Cardiac muscle cell (in vitro differentiated cells and primary cell): Measurements from ENCODE around the gene APEH. TPM values are rescaled to one million over a fixed set of nuclear protein-coding genes. Genes with fewer than 3 reads are reported as not detected.

ENCODE experiments used
- DNase-seq, 2 donors: peaks; one replicate each; pipeline versions ENCODE4 v3.0.0 to v3.0.0-alpha.2; 2010 to 2017; ENCODE audit warnings: low read depth in 1 of 2, low spot score in 1 of 2
- H3K27ac ChIP-seq: fragments of 200-600 bp; sonication (generic); 2 replicates; pipeline ENCODE4 v1.5.1; 2016
- H3K27me3 ChIP-seq: fragments of 200-600 bp; sonication (generic); 2 replicates; pipeline ENCODE4 v1.6.0; 2016; ENCODE audit warnings: control low read depth
- H3K36me3 ChIP-seq: fragments of 200-600 bp; sonication (generic); 2 replicates; pipeline ENCODE4 v1.5.1; 2016; ENCODE audit warnings: control low read depth
- H3K4me1 ChIP-seq: fragments of 200-600 bp; sonication (generic); 2 replicates; pipeline ENCODE4 v1.8.1; 2017; ENCODE audit warnings: low read depth, mild to moderate bottlenecking, mixed run types
- H3K4me3 ChIP-seq: fragments of 200-600 bp; sonication (generic); 2 replicates; pipeline ENCODE4 v1.5.1; 2016; ENCODE audit warnings: mild to moderate bottlenecking
- H3K9me3 ChIP-seq: fragments of 200-600 bp; sonication (generic); 2 replicates; pipeline ENCODE4 v1.5.1; 2017; ENCODE audit warnings: low read depth, mild to moderate bottlenecking, control low read depth
- CTCF ChIP-seq: IDR thresholded peaks from 2 replicates; pipeline ENCODE4 v1.5.1; 2012; ENCODE audit warnings: low read depth, mild to moderate bottlenecking, low read length
- polyA plus RNA-seq: library from polyadenylated mRNA; unstranded; fragments of >200 nt; fragmentation: Nextera tagmentation; extraction: Ambion mirVana; gene quantifications from 2 replicates; pipeline ENCODE4 v1.2.1, GENCODE V29; 2016
- total RNA-seq: library from RNA; depleted of rRNA; stranded (reverse); fragments of >200 nt; gene quantifications from 2 replicates; pipeline ENCODE4 v1.2.3, GENCODE V29; 2016

APEH gene
- total and polyA plus RNA-seq, 2 experiments from 2014 or later: 165 to 216 TPM

DNA sequence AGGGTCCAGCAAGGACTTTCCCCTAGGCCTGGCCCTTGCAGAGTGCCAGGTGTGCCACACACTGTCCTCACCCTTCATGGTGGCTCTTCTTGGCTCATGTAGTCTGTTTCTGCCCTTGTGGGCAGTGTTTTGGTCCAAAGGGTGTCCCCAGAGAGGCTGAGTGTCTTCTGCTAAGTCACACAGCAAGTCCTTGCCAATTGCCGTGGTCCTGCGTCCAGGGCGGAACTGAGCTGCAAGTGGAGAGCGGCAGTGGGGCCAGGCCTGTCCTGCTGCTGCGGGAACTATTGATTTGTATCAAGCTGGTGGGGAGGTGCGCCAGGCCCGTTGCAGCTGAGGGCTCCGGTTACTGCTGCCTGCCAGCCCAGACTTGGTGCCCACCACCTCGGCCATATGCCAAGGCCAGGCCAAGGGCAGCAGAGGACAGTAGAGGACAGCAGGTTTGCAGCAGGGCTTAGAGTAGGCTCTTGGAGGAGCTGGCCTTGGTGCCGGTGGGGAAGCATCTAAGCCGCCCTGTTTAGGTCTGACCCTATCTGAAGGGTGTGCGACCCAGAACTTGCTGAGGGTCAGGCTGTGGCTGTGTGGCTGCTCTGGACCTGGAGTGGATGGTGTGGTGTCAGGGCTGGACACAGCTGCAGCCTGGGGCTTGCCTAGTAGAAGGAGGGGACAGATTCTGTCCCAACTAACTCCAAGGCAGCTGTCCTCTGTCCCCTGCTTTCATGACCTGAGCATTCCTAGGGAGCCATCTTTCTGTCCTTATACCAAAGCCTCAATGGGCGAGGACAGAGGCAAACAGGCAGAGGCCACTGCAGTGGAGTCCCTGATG, 40.8 kb downstream of the APEH start:
- TF ChIP-seq CTCF: no peak
- no peak for DNase-seq

GRCh38 chr3:49715611-49716121, 41.5 kb downstream of the APEH start:
- H3K4me3 ChIP-seq: no peak overlapping the region
- no peak for DNase-seq
- H3K4me1 ChIP-seq: no peaks in the 10 kb centered on the region
- H3K27ac ChIP-seq: no peak overlapping the region
- no peaks in the 10 kb centered on the region for H3K9me3 ChIP-seq
- H3K27me3 ChIP-seq: no peaks in the 10 kb centered on the region
- no peak for TF ChIP-seq CTCF
- H3K36me3 ChIP-seq: no peaks in the 10 kb centered on the region

More for the DNA sequence above, 40.8 kb downstream of the APEH start:
- no peaks in the 10 kb centered on the region for H3K9me3 ChIP-seq
- no peak overlapping the region for H3K27ac ChIP-seq
- H3K4me1 ChIP-seq: no peaks in the 10 kb centered on the region
- no peak overlapping the region for H3K4me3 ChIP-seq
- H3K27me3 ChIP-seq: no peaks in the 10 kb centered on the region
- no peaks in the 10 kb centered on the region for H3K36me3 ChIP-seq

GRCh38 chr3:49716169-49716568, 42.0 kb downstream of the APEH start:
- TF ChIP-seq CTCF: no peak
- Histone ChIP-seq H3K27ac (no peak overlapping the region), H3K4me3 (no peak overlapping the region), H3K36me3 (no peaks in the 10 kb centered on the region), H3K4me1 (no peaks in the 10 kb centered on the region), H3K9me3 (no peaks in the 10 kb centered on the region), H3K27me3 (no peaks in the 10 kb centered on the region)
- DNase-seq: no peak

- DNase-seq: no peak
- Histone ChIP-seq H3K27me3 (no peaks in the 10 kb centered on the region), H3K4me3 (no peak overlapping the region), H3K9me3 (no peaks in the 10 kb centered on the region), H3K27ac (no peak overlapping the region), H3K4me1 (no peaks in the 10 kb centered on the region), H3K36me3 (peaks cover 4% of the 10 kb centered on the region)
- no peak for TF ChIP-seq CTCF
Observed at GRCh38 chr3:49716691-49717210, 42.6 kb downstream of the APEH start.

DNA sequence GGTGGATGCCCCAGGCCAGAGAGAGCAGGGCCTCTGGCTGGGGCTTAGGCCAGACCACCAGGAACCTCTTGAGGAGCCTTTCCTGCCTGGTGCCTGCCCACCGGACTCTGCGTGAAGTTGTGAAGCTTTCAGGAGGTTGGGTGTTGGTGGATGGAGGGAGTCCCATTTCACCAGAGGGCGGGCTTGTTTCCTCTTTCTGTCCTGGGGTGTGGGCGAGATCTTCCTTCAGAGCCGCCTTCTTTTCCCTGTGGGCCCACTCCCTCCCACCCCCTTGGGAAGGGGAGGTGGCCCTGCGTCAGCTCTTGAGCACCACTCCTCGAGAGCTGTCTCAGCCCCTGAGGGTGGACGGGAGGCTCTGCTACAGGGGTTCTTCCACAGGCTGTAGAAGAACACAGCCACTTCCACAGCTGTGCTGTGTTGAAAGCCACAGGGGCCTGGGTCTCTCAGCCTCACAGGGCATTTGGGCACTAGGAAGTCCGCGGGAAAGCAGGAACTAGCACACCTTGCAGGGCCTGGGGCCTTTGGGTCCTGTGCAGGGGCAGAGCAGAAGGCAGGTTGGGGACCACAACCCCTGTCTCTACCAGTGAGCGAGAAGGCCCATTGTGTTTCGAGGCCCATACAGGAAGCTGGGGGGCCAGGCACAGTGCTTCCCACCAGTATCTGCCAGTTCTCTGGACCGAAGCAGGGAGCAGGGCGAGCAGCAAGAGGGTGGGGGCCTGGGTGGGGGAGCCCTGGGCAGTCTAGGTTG, 43.2 kb downstream of the APEH start:
- no peak for TF ChIP-seq CTCF
- Histone ChIP-seq H3K4me3 (no peak overlapping the region), H3K27ac (no peak overlapping the region), H3K4me1 (no peaks in the 10 kb centered on the region), H3K9me3 (no peaks in the 10 kb centered on the region), H3K27me3 (no peaks in the 10 kb centered on the region), H3K36me3 (peaks cover 4% of the 10 kb centered on the region)
- no peak for DNase-seq
